Thymus (tissue), 11 donors: Measurements from ENCODE around the gene CBFA2T2. TPM values are rescaled to one million over a fixed set of nuclear protein-coding genes. Genes with fewer than 3 reads are reported as not detected.
A peak's percentile ranks its signal among the peaks of the same experiment; 100 is the strongest.

Experiments
- DNase-seq, 9 donors: peaks; one replicate each; pipeline ENCODE4 v3.0.0-alpha.2; 2013; ENCODE audit warnings: low spot score in 9 of 9, low read depth in 6 of 9, missing footprints in 1 of 9
- H3K27ac ChIP-seq, 2 donors: one replicate each; pipeline ENCODE4 v1.5.1; 2013; ENCODE audit warnings: control low read depth in 1 of 2, low read depth in 1 of 2, low read length in 1 of 2, mild to moderate bottlenecking in 1 of 2, moderate library complexity in 1 of 2
- H3K27me3 ChIP-seq, 2 donors: one replicate each; pipeline ENCODE4 v1.5.1; 2013; ENCODE audit warnings: low read length in 1 of 2; ENCODE audit not compliant: control insufficient read depth in 2 of 2, insufficient read depth in 1 of 2
- H3K36me3 ChIP-seq, 2 donors: one replicate each; pipeline ENCODE4 v1.5.1; 2013; ENCODE audit warnings: low read length in 1 of 2, mild to moderate bottlenecking in 1 of 2, moderate library complexity in 1 of 2; ENCODE audit not compliant: control insufficient read depth in 2 of 2, insufficient read depth in 2 of 2
- H3K4me1 ChIP-seq, 2 donors: one replicate each; pipeline ENCODE4 v1.5.1; 2013; ENCODE audit warnings: low read length in 2 of 2; ENCODE audit not compliant: control insufficient read depth in 2 of 2, insufficient read depth in 2 of 2
- H3K4me3 ChIP-seq, 2 donors: one replicate each; pipeline ENCODE4 v1.5.1; 2013; ENCODE audit warnings: low read length in 2 of 2, control low read depth in 1 of 2, mild to moderate bottlenecking in 1 of 2
- H3K9me3 ChIP-seq, 2 donors: one replicate each; pipeline ENCODE4 v1.5.1; 2013; ENCODE audit warnings: low read length in 1 of 2, mild to moderate bottlenecking in 1 of 2; ENCODE audit not compliant: control insufficient read depth in 2 of 2, insufficient read depth in 1 of 2
- WGBS: extraction: QIAGEN DNeasy Blood & Tissue Kit; methylation state at CpG from one replicate; pipeline ENCODE4 v1.1.7; 2013; 5-methylcytosine and 5-hydroxymethylcytosine counted together
- polyA plus RNA-seq: library from polyadenylated mRNA; stranded (reverse); fragments of 200-250 nt; gene quantifications from one replicate; pipeline ENCODE4 v1.2.3, GENCODE V29; 2013
- total RNA-seq: library from RNA; stranded (reverse); fragments of 120-200 nt; gene quantifications from one replicate; pipeline ENCODE4 v1.2.4, GENCODE V29; 2013
- donor health status: healthy.

CBFA2T2 gene
- total and polyA plus RNA-seq, 2 donors, result 6.4 to 9.1 TPM

DNA sequence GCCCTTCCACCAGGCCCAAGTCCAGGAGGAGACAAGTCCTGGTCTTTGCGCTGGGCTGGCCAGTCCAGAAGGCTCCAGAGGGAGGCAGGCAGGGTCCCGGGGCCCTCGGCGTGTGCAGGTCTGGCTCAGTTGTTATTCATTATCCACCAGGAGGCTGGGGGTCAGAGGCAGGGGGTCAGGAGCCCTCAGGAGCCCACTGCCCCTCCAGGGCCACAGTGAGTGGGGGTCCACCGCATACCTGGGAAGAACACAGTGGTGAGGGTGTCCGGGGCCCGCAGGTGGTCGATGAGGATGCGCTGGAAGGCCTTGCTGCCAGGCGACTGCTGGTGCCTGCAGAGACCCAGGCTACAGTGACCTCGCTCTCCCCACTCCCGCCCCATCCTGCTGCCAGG, 167.8 kb downstream of the CBFA2T2 start:
- DNase-seq, result no peak
- no peaks in the 10 kb centered on the region for H3K9me3 ChIP-seq
- 99% methylated on average over 12 of the region's 12 CpGs for WGBS

GRCh38 chr20:33658510-33658909, 168.6 kb downstream of the CBFA2T2 start:
- no peak for DNase-seq
- peaks cover 0 to 4% of the 10 kb centered on the region in 2 donors for H3K9me3 ChIP-seq
- H3K36me3 ChIP-seq, result peaks cover 0 to 9% of the 10 kb centered on the region in 2 donors
- H3K27ac ChIP-seq, result no peak overlapping the region
- H3K4me3 ChIP-seq, result no peak overlapping the region
- peaks cover 0 to 9% of the 10 kb centered on the region in 2 donors for H3K4me1 ChIP-seq
- H3K27me3 ChIP-seq, result no peaks in the 10 kb centered on the region
- 97% methylated on average over 8 of the region's 8 CpGs for WGBS

More for the DNA sequence above, 167.8 kb downstream of the CBFA2T2 start:
- Histone ChIP-seq H3K36me3 (peaks cover 0 to 9% of the 10 kb centered on the region in 2 donors), H3K4me3 (no peak overlapping the region), H3K27ac (no peak overlapping the region), H3K27me3 (no peaks in the 10 kb centered on the region), H3K4me1 (peaks cover 0 to 2% of the 10 kb centered on the region in 2 donors)

GRCh38 chr20:33658929-33659328, 169.0 kb downstream of the CBFA2T2 start:
- no peaks in the 10 kb centered on the region for H3K27me3 ChIP-seq
- no peak overlapping the region for H3K4me3 ChIP-seq
- H3K4me1 ChIP-seq, result peaks cover 0 to 12% of the 10 kb centered on the region in 2 donors
- 98% methylated on average over 4 of the region's 4 CpGs for WGBS
- peaks cover 0 to 9% of the 10 kb centered on the region in 2 donors for H3K36me3 ChIP-seq
- peaks cover 0 to 4% of the 10 kb centered on the region in 2 donors for H3K9me3 ChIP-seq
- no peak for DNase-seq
- H3K27ac ChIP-seq, result no peak overlapping the region

GRCh38 chr20:33659341-33660034, 169.6 kb downstream of the CBFA2T2 start:
- H3K36me3 ChIP-seq, result peaks cover 0 to 9% of the 10 kb centered on the region in 2 donors
- no peak overlapping the region for H3K27ac ChIP-seq
- peaks cover 0 to under 1% of the 10 kb centered on the region in 2 donors for H3K27me3 ChIP-seq
- DNase-seq, result no peak
- peaks cover 0 to 4% of the 10 kb centered on the region in 2 donors for H3K9me3 ChIP-seq
- WGBS, result 98% methylated on average over 32 of the region's 32 CpGs
- no peak overlapping the region for H3K4me3 ChIP-seq
- peaks cover 0 to 17% of the 10 kb centered on the region in 2 donors for H3K4me1 ChIP-seq

- Histone ChIP-seq H3K27ac (no peak overlapping the region), H3K27me3 (peaks cover 0 to 2% of the 10 kb centered on the region in 2 donors), H3K36me3 (peaks cover 0 to 9% of the 10 kb centered on the region in 2 donors), H3K4me1 (peaks cover 0 to 20% of the 10 kb centered on the region in 2 donors), H3K4me3 (no peak overlapping the region), H3K9me3 (peaks cover 0 to 4% of the 10 kb centered on the region in 2 donors)
- no peak for DNase-seq
- WGBS, result 95% methylated on average over 21 of the region's 21 CpGs
Observed at GRCh38 chr20:33660035-33660684, 170.3 kb downstream of the CBFA2T2 start.

DNA sequence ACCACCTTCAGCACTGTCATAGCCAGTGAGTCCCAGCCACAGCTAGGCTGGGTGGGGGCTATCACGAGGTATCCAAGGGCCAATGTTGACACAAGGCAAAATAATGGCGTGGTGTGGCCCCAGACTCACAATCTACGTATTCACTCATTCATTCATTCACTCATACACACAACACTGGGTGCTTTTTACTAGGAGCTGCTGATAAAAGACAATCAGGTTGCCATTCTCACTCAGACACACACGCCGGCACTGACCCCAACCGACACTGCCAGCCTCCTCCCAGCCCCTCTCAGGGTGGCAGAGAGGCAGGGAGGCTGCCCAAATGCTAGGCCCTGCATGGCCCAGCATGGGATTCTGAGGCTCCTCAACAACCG, 170.8 kb downstream of the CBFA2T2 start:
- no peak for DNase-seq
- no peak overlapping the region for H3K4me3 ChIP-seq
- H3K36me3 ChIP-seq, result peaks cover 0 to 9% of the 10 kb centered on the region in 2 donors
- peaks cover 0 to 4% of the 10 kb centered on the region in 2 donors for H3K9me3 ChIP-seq
- H3K27me3 ChIP-seq, result peaks cover 0 to 4% of the 10 kb centered on the region in 2 donors
- peaks cover 0 to 20% of the 10 kb centered on the region in 2 donors for H3K4me1 ChIP-seq
- 97% methylated on average over 7 of the region's 7 CpGs for WGBS
- H3K27ac ChIP-seq, result no peak overlapping the region

GRCh38 chr20:33662172-33662571, 172.3 kb downstream of the CBFA2T2 start, which contains the start of gene C20orf144:
C20orf144 (plus strand) TSS chr20:33662327; CDS start chr20:33662346, 19 bp downstream.
- 98% methylated on average over 10 of the region's 10 CpGs for WGBS
- Histone ChIP-seq H3K27ac (peak within 1 kb of the TSS; percentile 77 to 91), H3K36me3 (peaks cover 0 to 9% of the 10 kb centered on the region in 2 donors), H3K9me3 (peaks cover 0 to 4% of the 10 kb centered on the region in 2 donors), H3K27me3 (peaks cover 3 to 19% of the 10 kb centered on the region in 2 donors), H3K4me1 (peaks cover 0 to 31% of the 10 kb centered on the region in 2 donors), H3K4me3 (peak within 1 kb of the TSS; percentile 65 to 78)
- no peak for DNase-seq

- H3K4me1 ChIP-seq, result peaks cover 5 to 41% of the 10 kb centered on the region in 2 donors
Observed at GRCh38 chr20:33663161-33664084, 173.5 kb downstream of the CBFA2T2 start.

More at GRCh38 chr20:33663161-33664084, 173.5 kb downstream of the CBFA2T2 start:
- Histone ChIP-seq H3K27ac (peak overlapping the region; percentile 85 to 91), H3K4me3 (peak overlapping the region; percentile 65 to 78), H3K36me3 (peaks cover 0 to 5% of the 10 kb centered on the region in 2 donors), H3K27me3 (peaks cover 3 to 31% of the 10 kb centered on the region in 2 donors), H3K9me3 (peaks cover 0 to 10% of the 10 kb centered on the region in 2 donors)
- 2% methylated on average over 84 of the region's 84 CpGs for WGBS
- DNase-seq, result peak in 5 of 9 donors; percentile 70 to 90 (median 83)
